Sigmoid colon (tissue), 4 donors: Measurements from ENCODE around the gene DYSF.

Experiments used
- CTCF ChIP-seq, 4 experiments: fragments of 450-650 bp in 3 of 4; fragments of 200-600 bp in 1 of 4; IDR thresholded peaks; one replicate each; pipeline ENCODE4 v1.5.1; 2016 to 2019; ENCODE audit warnings: antibody characterized with exemption in 4 of 4, mild to moderate bottlenecking in 3 of 4, moderate library complexity in 2 of 4
- EP300 ChIP-seq, 4 donors: sonication (generic); formaldehyde crosslinking; IDR thresholded peaks; one replicate each; pipeline ENCODE4 v1.6.1; 2017; ENCODE audit warnings: antibody characterized with exemption in 4 of 4

- TF ChIP-seq CTCF (IDR thresholded peaks at IDR 0.05): no peak
- no peak for TF ChIP-seq EP300 (IDR thresholded peaks at IDR 0.05)
These were observed 176.6 kb downstream of the DYSF start for GRCh38 chr2:71629771-71630453.
